Activated CD4-positive, alpha-beta T cell treated with anti-CD3 and anti-CD28 coated beads, Interleukin-2, amount 10 ng/mL, durations not matched to agents 24 days and 14 days (primary cell): Measurements from ENCODE around the gene FOXB1. TPM values are rescaled to one million over a fixed set of nuclear protein-coding genes. Genes with fewer than 3 reads are reported as not detected.

Source experiments
- DNase-seq: peaks from one replicate; pipeline ENCODE4 v3.0.0; 2022
- H3K27ac Mint-ChIP-seq: one replicate; pipeline ENCODE4 v1.8.0; 2022; ENCODE audit warnings: mild to moderate bottlenecking, mixed read lengths
- H3K27me3 Mint-ChIP-seq: one replicate; pipeline ENCODE4 v1.8.0; 2022; ENCODE audit warnings: mixed read lengths
- H3K36me3 Mint-ChIP-seq: one replicate; pipeline ENCODE4 v1.8.0; 2022; ENCODE audit warnings: low read depth, mild to moderate bottlenecking, mixed read lengths
- H3K4me1 Mint-ChIP-seq: one replicate; pipeline ENCODE4 v1.8.0; 2021; ENCODE audit warnings: mixed read lengths
- H3K4me3 Mint-ChIP-seq: one replicate; pipeline ENCODE4 v1.8.0; 2022; ENCODE audit warnings: mild to moderate bottlenecking, moderate library complexity, mixed read lengths
- H3K9me3 Mint-ChIP-seq: one replicate; pipeline ENCODE4 v1.8.0; 2021; ENCODE audit warnings: mixed read lengths
- intact Hi-C: fragments of 100-400 bp; cut with micrococcal nuclease; formaldehyde crosslinking; loops from one replicate; pipeline ENCODE4 v1.15.1; 2023
- total RNA-seq: library from RNA; stranded (reverse); gene quantifications from 2 replicates; pipeline ENCODE4 v1.2.3, GENCODE V29; 2022

The FOXB1 gene
- total RNA-seq, 1 donor from 2014 or later: 0.68 TPM

GRCh38 chr15:60054472-60054871 is 50.4 kb downstream of the FOXB1 start:
- DNase-seq: no peak
- Mint-ChIP-seq H3K27me3 (peaks cover 36% of the 10 kb centered on the region), H3K4me1 (no peaks in the 10 kb centered on the region), H3K9me3 (peaks cover 8% of the 10 kb centered on the region), H3K36me3 (peaks cover 1% of the 10 kb centered on the region), H3K4me3 (no peak overlapping the region), H3K27ac (no peak overlapping the region)
- intact Hi-C loops: no loop called here
